Erythroblast (primary cell): ENCODE data around the gene TWSG1.

Source experiments
- DNase-seq, 2 experiments: peaks; one replicate each; lab custom pipeline; 2025; lab: John Stamatoyannopoulos, UW
- GATA1 ChIP-seq: IDR thresholded peaks from 2 replicates; pipeline ENCODE4 v1.6.1; 2011; ENCODE audit warnings: low read depth, mild to moderate bottlenecking, control low read depth, low read length, moderate library complexity
- POLR2A ChIP-seq: IDR thresholded peaks from 2 replicates; pipeline ENCODE4 v1.6.1; 2011; ENCODE audit warnings: mild to moderate bottlenecking, low read length

TWSG1 gene

DNA sequence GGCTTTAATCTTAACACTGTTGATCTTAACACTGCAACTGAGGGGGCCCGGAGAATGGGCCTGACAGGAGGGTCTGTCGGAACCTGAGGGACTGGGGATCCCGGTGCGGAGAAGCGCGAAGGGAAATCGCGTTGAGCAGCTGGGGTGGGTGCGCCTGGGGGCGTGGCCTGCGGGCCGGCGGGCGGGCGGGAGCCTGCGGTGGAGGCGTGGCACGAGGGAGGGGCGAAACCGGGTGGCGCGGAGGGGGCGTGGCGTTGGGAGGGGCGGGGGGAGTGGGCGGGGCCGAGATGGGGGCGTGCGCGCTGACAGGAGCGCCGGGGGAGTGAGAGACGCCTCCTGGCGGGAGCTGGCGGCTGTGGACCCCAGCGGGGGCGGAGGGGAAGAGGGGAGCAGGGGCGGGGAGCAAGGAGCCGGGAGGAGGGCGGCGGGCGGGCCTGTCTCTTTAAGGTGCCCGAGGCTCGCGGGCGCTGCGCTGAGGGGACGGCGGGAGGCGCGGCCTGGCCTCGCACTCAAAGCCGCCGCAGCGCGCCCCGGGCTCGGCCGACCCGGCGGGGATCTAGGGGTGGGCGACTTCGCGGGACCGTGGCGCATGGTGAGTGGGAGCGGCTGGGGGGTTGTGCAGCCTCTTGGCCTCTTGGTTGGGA is at the start of gene TWSG1:
TWSG1 (plus strand) TSS at position 445 of the 644 bp plus-strand sequence. CDS start 2,457 bp downstream, outside the sequence.
- peak; percentile 97 to 99 for DNase-seq
- TF ChIP-seq POLR2A (peak; percentile 41), GATA1 (no peak)

DNA sequence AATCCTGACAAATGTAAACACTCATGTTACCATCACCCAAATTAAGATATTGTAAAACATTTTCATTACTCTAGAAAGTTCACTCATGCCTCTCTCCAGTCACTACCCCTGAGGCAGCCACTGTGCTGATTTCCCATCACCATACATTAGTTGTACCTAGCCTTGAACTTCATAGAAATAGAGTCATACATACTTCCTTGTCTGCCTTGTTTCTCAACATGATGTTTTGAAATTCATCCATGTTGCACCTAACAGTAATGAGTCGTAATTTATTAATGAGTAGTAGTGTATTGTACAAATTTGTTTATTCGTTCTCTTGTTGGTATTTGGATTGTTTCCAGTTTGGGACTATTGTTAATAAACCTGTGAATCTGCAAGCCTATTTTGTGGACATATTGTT is 49.0 kb upstream of the TWSG1 start:
- TF ChIP-seq POLR2A (no peak), GATA1 (no peak)
- no peak for DNase-seq

DNA sequence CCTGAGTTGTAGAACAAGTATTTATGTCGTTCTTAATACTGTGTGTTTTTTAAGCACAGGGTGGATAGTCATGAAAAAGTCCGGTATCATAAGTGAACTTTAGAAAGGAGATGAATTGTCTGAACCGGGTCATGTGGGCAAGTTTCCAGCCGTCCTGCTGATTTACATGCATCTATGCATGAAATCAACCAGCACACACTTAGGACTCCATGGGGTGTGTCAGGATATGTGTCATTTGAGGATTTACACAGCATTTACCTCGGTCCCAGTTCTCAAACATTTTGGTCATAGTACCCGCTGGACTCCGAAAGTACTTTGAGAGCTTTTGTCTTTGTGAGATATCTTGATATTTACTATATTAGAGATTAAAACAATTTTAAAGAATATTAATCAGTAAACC is 47.5 kb upstream of the TWSG1 start:
- DNase-seq, result no peak
- no peak for TF ChIP-seq POLR2A

DNA sequence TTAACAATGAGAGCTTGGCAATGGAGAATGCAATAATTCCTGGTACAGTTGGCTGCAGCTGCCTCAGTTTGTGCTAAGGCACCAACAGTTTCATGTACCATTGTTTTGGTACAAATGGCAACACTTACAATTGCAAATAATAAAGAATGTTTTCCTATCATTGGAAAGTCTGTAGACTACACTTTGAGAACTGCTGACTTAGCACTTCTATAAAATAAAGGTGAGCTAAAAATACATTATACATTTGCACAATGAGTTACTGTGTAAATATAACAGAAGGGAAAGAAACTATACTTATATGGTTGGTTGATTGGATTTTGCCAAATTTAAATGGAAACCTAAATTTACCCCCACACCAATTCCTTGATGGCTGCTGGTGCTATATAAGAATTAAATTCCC is 44.9 kb upstream of the TWSG1 start:
- TF ChIP-seq GATA1 (no peak), POLR2A (no peak)
- DNase-seq, result no peak

DNA sequence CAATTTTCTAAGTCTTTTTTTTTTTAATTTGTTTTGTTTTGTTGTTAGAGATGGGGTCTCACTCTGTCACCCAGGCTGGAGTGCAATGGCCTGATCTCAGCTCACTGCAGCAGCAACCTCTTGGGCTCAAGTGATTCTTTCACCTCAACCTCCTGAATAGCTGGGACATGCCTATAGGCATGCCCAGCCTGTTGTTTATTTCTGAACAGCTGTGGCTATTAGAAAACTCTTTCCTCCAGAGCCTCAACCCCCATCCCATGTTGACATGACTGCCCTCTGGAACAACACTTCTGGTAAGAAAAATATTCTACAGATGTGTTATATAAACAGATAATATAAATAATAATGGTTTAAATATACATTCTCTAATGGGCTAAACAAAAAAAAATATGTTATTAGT is 44.4 kb upstream of the TWSG1 start:
- no peak for DNase-seq
- TF ChIP-seq POLR2A (no peak), GATA1 (no peak)

DNA sequence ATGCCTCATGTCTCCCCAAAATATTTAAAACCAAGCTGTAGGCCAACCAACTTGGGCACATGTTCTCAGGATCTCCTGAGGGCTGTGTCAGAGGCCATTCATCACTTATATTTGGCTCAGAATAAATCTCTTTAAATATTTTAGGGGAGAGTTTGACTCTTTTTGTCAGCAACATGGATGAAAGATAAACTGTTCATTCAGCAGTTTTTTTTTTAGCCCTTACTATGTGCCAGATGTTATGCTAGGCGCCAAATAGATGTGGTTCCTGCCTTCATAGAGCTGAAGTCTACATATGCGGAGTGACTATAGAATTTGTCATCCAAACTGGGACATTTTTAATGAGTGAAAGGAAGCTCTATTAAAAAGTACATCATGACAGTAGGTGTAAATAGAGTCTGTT is 42.5 kb upstream of the TWSG1 start:
- TF ChIP-seq POLR2A (no peak), GATA1 (no peak)
- no peak for DNase-seq

DNA sequence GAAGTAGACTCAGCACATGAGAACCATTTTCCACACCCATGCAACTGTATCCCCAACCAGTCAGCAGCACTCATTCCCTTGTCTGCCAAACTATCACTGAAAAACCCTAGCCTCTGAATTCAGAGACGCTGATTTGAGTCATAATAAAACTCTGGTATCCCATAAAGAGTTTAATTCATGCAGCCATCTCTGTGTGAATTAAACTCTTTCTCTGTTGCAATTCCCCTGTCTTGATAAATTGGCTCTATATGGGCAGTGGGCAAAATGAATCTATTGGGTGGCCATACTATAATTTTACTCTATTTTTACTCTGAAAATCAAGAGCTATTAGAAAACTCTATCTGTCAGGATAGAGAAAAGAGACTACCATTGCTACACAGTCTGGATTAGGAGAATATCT is 40.6 kb upstream of the TWSG1 start:
- DNase-seq, result no peak
- no peak for TF ChIP-seq POLR2A
- TF ChIP-seq GATA1, result no peak

DNA sequence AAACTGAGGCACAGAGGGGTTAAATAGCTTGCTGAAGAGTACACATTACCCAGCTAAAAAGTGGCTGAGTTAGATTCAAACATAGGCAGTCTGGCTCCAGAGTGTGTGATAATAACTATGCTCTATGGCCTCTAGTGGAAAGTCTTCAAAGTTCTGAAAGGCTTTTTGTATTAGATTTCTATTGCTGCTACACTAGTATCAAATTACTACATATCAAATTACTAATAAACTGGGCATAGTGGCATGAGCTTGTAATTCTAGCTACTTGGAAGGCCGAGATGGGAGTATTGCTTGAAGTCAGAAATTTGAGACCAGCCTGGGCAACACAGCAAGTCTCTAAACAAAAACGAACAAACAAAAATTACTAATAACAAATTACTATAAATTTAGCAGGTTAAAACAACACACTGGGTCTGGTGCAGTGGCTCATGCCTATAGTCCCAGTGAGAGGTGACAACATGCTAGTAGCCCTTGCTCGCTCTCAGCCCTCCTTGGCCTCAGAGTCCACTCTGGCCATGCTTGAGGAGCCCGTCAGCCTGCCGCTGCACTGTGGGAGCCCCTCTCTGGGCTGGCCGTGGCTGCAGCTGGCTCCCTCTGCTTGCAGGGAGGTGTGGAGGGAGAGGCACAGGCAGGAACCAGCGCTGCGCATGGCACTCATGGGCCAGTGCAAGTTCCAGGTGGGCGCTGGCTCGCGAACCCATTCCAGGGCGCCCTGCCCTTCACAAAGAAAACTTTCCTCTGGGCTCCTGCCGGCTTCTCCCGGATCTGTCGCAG is 38.2 kb upstream of the TWSG1 start:
- TF ChIP-seq POLR2A (no peak), GATA1 (no peak)
- DNase-seq, result no peak

DNA sequence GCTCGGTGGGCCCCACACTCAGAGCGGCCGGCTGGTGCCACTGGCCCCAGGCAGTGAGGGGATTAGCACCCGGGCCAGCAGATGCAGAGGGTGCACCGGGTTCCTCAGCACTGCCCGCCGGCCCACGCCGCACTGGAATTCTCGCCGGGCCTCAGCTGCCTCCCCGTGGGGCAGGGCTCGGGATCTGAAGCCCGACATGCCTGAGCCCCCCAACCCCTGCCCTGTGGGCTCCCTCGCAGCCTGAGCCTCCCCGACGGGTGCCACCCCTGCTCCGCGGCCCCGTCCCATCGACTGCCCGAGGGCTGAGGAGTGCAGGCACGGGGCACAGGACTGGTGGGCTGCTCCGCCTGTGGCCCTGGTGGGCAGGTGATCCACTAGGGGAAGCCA is 37.6 kb upstream of the TWSG1 start:
- no peak for DNase-seq
- no peak for TF ChIP-seq POLR2A
- no peak for TF ChIP-seq GATA1

DNA sequence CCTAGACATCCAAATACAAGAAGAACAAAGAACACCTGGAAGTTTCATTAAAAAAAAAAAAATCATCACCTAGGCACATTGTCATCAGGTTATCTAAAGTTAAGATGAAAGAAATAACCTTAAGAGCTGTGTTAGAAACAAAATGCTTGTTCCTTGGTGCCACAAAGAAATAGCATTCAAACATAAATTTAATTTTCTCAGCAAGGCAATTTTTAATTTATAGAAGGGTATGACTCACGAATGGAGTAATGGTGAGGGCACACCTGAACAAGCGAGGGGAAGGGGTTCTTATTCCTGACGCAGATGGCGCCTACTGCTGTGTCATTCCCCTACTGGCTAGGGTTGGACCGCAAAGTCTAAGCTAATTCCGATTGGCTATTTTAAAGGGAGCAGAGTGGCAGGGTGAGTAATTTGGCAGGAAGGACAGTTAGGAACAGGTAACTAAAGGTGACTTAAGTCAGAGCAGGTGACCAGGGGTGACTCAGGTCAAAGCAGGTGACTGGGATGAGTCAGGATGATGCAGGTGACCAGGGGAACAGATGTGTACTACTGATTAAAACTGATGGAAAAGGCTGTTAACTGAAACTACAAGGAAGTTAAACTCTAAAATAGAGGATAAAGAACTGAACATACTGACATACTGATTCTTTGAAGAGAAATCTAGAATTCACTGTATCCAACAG is 30.0 kb upstream of the TWSG1 start:
- DNase-seq, result no peak
- no peak for TF ChIP-seq GATA1
- no peak for TF ChIP-seq POLR2A

DNA sequence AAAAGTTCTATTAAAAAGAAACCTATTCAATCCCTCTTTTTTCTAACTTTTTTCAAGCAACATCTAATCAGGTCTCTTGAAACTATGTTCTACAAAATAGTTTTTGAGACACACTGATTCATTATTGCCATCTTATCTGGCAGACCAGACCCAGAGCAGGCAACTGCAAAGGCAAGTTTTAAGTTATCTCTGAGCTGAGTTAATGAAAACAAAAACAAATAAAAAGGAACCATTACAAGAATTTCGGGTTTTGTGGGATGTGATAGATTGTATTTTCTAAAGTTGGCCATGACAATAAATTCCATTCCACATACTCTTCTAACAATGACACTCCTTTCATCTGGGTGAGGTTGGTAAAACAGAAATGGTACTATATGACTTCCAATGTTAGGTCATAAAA is 15.2 kb upstream of the TWSG1 start:
- no peak for DNase-seq

DNA sequence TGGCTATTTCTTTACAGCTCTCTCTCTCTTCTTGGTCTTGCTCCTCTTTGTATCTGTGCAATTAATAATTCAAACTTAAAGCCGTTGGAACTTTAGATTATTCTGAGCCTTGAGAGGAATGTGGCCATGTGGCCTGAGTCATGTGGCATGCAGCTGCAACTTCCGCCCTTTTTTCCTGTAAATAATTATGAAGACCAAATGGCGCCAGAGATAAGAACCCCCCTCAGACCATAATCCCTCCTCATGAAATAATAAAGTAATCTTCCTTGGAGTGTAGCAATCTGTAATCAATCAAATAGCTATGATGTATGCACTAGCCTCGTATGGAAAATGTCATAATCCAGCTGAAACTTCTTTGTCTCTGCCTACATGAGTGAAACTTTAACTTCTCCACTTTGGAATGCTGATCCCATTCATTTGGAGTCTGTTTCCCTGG is 13.5 kb upstream of the TWSG1 start:
- TF ChIP-seq GATA1 (no peak), POLR2A (no peak)
- DNase-seq, result peak in 1 of 2 experiments; percentile 20

More for the DNA sequence above, 15.2 kb upstream of the TWSG1 start:
- TF ChIP-seq GATA1, result no peak
- no peak for TF ChIP-seq POLR2A

DNA sequence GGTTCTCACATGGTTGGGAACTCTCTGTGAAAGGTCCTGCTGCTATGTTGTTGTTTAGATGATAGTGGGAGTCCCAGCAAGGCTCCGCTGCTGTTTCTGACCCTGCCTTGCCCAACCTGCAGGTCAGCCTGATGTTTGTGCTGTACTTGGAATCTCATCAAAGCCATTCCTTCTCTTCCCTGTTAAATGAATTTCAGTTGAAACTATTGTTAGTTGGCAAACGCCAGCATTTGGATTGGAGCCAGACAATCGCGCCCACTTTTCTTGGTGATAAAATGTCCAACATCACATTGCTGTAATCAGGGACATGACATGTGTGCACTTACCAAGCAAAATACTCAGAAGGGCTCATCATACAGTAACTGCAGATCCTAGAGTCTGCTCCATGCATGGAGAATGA is 12.8 kb upstream of the TWSG1 start:
- peak; percentile 20 to 33 for DNase-seq
- no peak for TF ChIP-seq GATA1
- TF ChIP-seq POLR2A, result no peak

DNA sequence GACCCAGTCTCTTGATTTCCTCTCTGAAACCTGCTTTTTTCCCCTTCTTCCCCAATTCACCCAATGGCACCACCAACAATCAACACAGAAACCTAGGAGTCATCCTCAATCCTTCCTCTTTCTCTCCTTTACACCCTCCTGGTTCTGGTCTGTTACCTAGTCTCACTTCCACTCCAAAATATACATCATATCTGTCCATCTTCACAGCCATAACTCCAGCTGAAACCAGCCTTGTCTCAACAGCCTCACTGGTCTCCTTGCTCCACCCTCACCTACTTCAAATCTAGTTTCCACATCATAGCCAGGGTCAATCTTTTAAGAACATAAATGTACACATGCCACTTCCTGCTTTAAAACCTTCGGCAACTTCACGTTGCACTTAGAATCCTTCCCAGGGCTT is 11.8 kb upstream of the TWSG1 start:
- no peak for DNase-seq
- no peak for TF ChIP-seq GATA1
- TF ChIP-seq POLR2A, result no peak
